Osteocyte (in vitro differentiated cells): ENCODE results near the gene CNTN3. TPM values are rescaled to one million over a fixed set of nuclear protein-coding genes. Genes with fewer than 3 reads are reported as not detected.

ENCODE experiments used
- DNase-seq: peaks from one replicate; pipeline ENCODE4 v3.0.0; 2021; ENCODE audit warnings: mixed read lengths; ENCODE audit not compliant: unreplicated experiment; ENCODE audit errors: extremely low spot score
- H3K27ac Mint-ChIP-seq: one replicate; pipeline ENCODE4 v1.8.0; 2021; ENCODE audit warnings: mild to moderate bottlenecking, mixed read lengths; ENCODE audit not compliant: unreplicated experiment
- H3K27me3 Mint-ChIP-seq: one replicate; pipeline ENCODE4 v1.8.0; 2021; ENCODE audit warnings: mixed read lengths; ENCODE audit not compliant: unreplicated experiment
- H3K36me3 Mint-ChIP-seq: one replicate; pipeline ENCODE4 v1.8.0; 2021; ENCODE audit warnings: mixed read lengths; ENCODE audit not compliant: unreplicated experiment
- H3K4me1 Mint-ChIP-seq: one replicate; pipeline ENCODE4 v1.8.0; 2021; ENCODE audit warnings: mixed read lengths; ENCODE audit not compliant: unreplicated experiment
- H3K4me3 Mint-ChIP-seq: one replicate; pipeline ENCODE4 v1.8.0; 2021; ENCODE audit warnings: mild to moderate bottlenecking, moderate library complexity, mixed read lengths; ENCODE audit not compliant: unreplicated experiment
- H3K9me3 Mint-ChIP-seq: one replicate; pipeline ENCODE4 v1.8.0; 2021; ENCODE audit warnings: mixed read lengths; ENCODE audit not compliant: unreplicated experiment
- CTCF ChIP-seq: fragments of 200-600 bp; sonication (generic); IDR thresholded peaks from 2 replicates; pipeline ENCODE4 v1.5.0; 2021; ENCODE audit warnings: antibody characterized with exemption, mild to moderate bottlenecking, moderate library complexity
- total RNA-seq: library from RNA; stranded (reverse); gene quantifications from 2 replicates; pipeline ENCODE4 v1.2.1, GENCODE V29; 2021

The CNTN3 gene
- total RNA-seq, 1 donor from 2014 or later: 0.35 TPM

GRCh38 chr3:74613521-74614106 lies 845 bp downstream of the CNTN3 start:
- H3K9me3 Mint-ChIP-seq: no peaks in the 10 kb centered on the region
- peaks cover 2% of the 10 kb centered on the region for H3K4me1 Mint-ChIP-seq
- no peaks in the 10 kb centered on the region for H3K36me3 Mint-ChIP-seq
- H3K27ac Mint-ChIP-seq: no peak overlapping the region
- peak overlapping the region; percentile 51 for H3K4me3 Mint-ChIP-seq
- no peak for DNase-seq
- peaks cover 61% of the 10 kb centered on the region for H3K27me3 Mint-ChIP-seq
- TF ChIP-seq CTCF: no peak

- DNase-seq: no peak
- H3K27ac Mint-ChIP-seq: no peak overlapping the region
- peak overlapping the region; percentile 24 for H3K4me3 Mint-ChIP-seq
- TF ChIP-seq CTCF: no peak
- H3K36me3 Mint-ChIP-seq: no peaks in the 10 kb centered on the region
- no peaks in the 10 kb centered on the region for H3K9me3 Mint-ChIP-seq
- peaks cover 61% of the 10 kb centered on the region for H3K27me3 Mint-ChIP-seq
- peaks cover 2% of the 10 kb centered on the region for H3K4me1 Mint-ChIP-seq
Measured at GRCh38 chr3:74613060-74613459, 1.4 kb downstream of the CNTN3 start.

- DNase-seq: no peak
- Mint-ChIP-seq H3K27ac (no peak overlapping the region), H3K36me3 (no peaks in the 10 kb centered on the region), H3K9me3 (no peaks in the 10 kb centered on the region), H3K4me3 (no peak overlapping the region), H3K4me1 (peaks cover 2% of the 10 kb centered on the region), H3K27me3 (peaks cover 47% of the 10 kb centered on the region)
- TF ChIP-seq CTCF: no peak
Measured at GRCh38 chr3:74611206-74611605, 3.3 kb downstream of the CNTN3 start.

GRCh38 chr3:74607803-74608202 lies 6.7 kb downstream of the CNTN3 start:
- H3K9me3 Mint-ChIP-seq: peaks cover 6% of the 10 kb centered on the region
- no peak for TF ChIP-seq CTCF
- no peak overlapping the region for H3K27ac Mint-ChIP-seq
- peaks cover 24% of the 10 kb centered on the region for H3K27me3 Mint-ChIP-seq
- no peaks in the 10 kb centered on the region for H3K4me1 Mint-ChIP-seq
- H3K36me3 Mint-ChIP-seq: no peaks in the 10 kb centered on the region
- H3K4me3 Mint-ChIP-seq: no peak overlapping the region
- DNase-seq: no peak

- Mint-ChIP-seq H3K9me3 (peaks cover 6% of the 10 kb centered on the region), H3K4me1 (no peaks in the 10 kb centered on the region), H3K27ac (no peak overlapping the region), H3K27me3 (peaks cover 16% of the 10 kb centered on the region), H3K36me3 (no peaks in the 10 kb centered on the region), H3K4me3 (no peak overlapping the region)
- DNase-seq: no peak
- TF ChIP-seq CTCF: no peak
Measured at GRCh38 chr3:74606996-74607395, 7.5 kb downstream of the CNTN3 start.
